Ovary (tissue), 1 donor: ENCODE measurements around the gene IL1R1.

Experiments used
- EP300 ChIP-seq: sonication (generic); formaldehyde crosslinking; IDR thresholded peaks from one replicate; pipeline ENCODE4 v1.6.1; 2017; ENCODE audit warnings: antibody characterized with exemption
- POLR2A ChIP-seq: fragments of 450-650 bp; IDR thresholded peaks from one replicate; pipeline ENCODE4 v1.6.1; 2017; ENCODE audit warnings: antibody characterized with exemption, mild to moderate bottlenecking, moderate library complexity

- TF ChIP-seq EP300 (no peak), POLR2A (no peak)
Measured at GRCh38 chr2:102103284-102103683, 39.3 kb upstream of the IL1R1 start.
